ENCODE measurements around the gene C11orf97. TPM values are rescaled to one million over a fixed set of nuclear protein-coding genes. Genes with fewer than 3 reads are reported as not detected.

C11orf97 gene
- total and polyA plus RNA-seq, 9 of the 15 experiments (the other 6 are each of a cell fraction or from before 2014, with no cell fraction given) = not detected

DNA sequence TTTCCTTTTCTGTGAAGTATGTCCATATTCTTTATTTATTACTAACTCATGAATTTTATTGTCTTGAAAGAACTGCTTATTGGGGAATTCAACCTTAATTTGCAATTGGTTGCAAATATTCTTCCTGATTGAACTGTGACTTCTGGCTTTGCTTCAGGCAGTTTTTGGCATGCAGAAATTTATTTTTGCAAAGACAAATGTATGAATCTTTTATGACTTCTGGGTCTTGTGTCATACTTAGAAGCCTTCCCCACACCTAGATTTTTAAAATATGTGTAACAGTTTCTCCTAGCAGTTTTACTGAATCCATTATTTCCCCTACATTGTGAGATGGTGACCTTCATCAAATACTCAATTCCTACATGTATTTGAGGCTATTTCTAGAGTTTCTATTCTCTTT lies 30.9 kb upstream of the C11orf97 start:
- no peak overlapping the region for H2AFZ ChIP-seq (ENCODE audit: low read depth, low read length)
- H3K4me3 ChIP-seq = no peak overlapping the region
- no TSS peak for BruUV-seq (replicated peaks)
- DNase-seq (ENCODE audit: extremely low read depth in 1 of 4, low spot score in 3 of 4) (no peak), ATAC-seq (no peak), FAIRE-seq (no peak)
- POLR2A ChIA-PET = no interaction called here
- H3K9me3 ChIP-seq (replicated peaks; ENCODE audit: control insufficient read depth, insufficient read depth, low read depth, low read length) = no peaks in the 10 kb centered on the region
- intact Hi-C loops (cut with micrococcal nuclease) (no loop called here), in situ Hi-C loops (cut with MboI) (no loop called here)
- no peak overlapping the region for H3K9ac ChIP-seq (ENCODE audit: insufficient read depth in 1 of 2, low read depth in 2 of 2, low read length in 2 of 2)
- H3K79me2 ChIP-seq (ENCODE audit: control insufficient read depth, insufficient read depth, low read length) = no peaks in the 10 kb centered on the region
- CTCF ChIA-PET (ENCODE audit: low intra/inter-chr PET ratio) = no interaction called here
- no peaks in the 10 kb centered on the region for H3K27me3 ChIP-seq (ENCODE audit: control insufficient read depth in 2 of 2, insufficient read depth in 2 of 2, low read length in 2 of 2)
- H3K27ac ChIP-seq (ENCODE audit: extremely low read depth, low read depth, low read length) = no peak overlapping the region
- no peaks in the 10 kb centered on the region for H3K4me1 ChIP-seq (replicated peaks in 1 of 2; ENCODE audit: control insufficient read depth in 2 of 2, insufficient read depth in 2 of 2, low read length in 2 of 2)
- H3K9me1 ChIP-seq (ENCODE audit: control insufficient read depth, insufficient read depth, low read length) = no peaks in the 10 kb centered on the region
- H4K20me1 ChIP-seq (replicated peaks; ENCODE audit: control insufficient read depth, insufficient read depth, low read length) = no peaks in the 10 kb centered on the region
- no peak overlapping the region for H3K4me2 ChIP-seq (ENCODE audit: insufficient read depth, low read length)
- peaks cover 72% of the 10 kb centered on the region for H3K36me3 ChIP-seq (ENCODE audit: control insufficient read depth, insufficient read depth, low read length)
- TF ChIP-seq ARNT (IDR thresholded peaks at IDR 0.05) = no peak
- no peak for TF ChIP-seq POU5F1 (IDR thresholded peaks at IDR 0.05; ENCODE audit: borderline replicate concordance, low read depth, low read length, partially characterized antibody)
- TF ChIP-seq, protein P1, sequence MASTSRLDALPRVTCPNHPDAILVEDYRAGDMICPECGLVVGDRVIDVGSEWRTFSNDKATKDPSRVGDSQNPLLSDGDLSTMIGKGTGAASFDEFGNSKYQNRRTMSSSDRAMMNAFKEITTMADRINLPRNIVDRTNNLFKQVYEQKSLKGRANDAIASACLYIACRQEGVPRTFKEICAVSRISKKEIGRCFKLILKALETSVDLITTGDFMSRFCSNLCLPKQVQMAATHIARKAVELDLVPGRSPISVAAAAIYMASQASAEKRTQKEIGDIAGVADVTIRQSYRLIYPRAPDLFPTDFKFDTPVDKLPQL (IDR thresholded peaks at IDR 0.05; ENCODE audit: extremely low read depth, insufficient read length) = no peak
- no peak for TF ChIP-seq BRD4 (IDR thresholded peaks at IDR 0.05)
- no peak for TF ChIP-seq ZC3H11A (IDR thresholded peaks at IDR 0.05; ENCODE audit: low read depth, low read length)
- TF ChIP-seq JUN (IDR thresholded peaks at IDR 0.05; ENCODE audit: borderline replicate concordance, low read depth, low read length) = no peak
- TF ChIP-seq JUN (CRISPR knock-in tag; IDR thresholded peaks at IDR 0.05; ENCODE audit: borderline replicate concordance) = no peak
- TF ChIP-seq ETS2 (tag; IDR thresholded peaks at IDR 0.05; ENCODE audit: borderline replicate concordance, poor library complexity, severe bottlenecking) = no peak
- no peak for TF ChIP-seq NFE2L1 (tag; IDR thresholded peaks at IDR 0.05; ENCODE audit: borderline replicate concordance, low read depth)
- TF ChIP-seq ZNF140 (CRISPR knock-in tag; IDR thresholded peaks at IDR 0.05) = no peak
- no peak for TF ChIP-seq ATF1 (CRISPR knock-in tag; IDR thresholded peaks at IDR 0.05)
- no peak for TF ChIP-seq ATF1 (tag; IDR thresholded peaks at IDR 0.05)
- no peak for TF ChIP-seq ZC3H4 (CRISPR knock-in tag; IDR thresholded peaks at IDR 0.05; ENCODE audit: borderline replicate concordance)
- TF ChIP-seq ZBED1 (IDR thresholded peaks at IDR 0.05) = no peak
- TF ChIP-seq, protein P2, sequence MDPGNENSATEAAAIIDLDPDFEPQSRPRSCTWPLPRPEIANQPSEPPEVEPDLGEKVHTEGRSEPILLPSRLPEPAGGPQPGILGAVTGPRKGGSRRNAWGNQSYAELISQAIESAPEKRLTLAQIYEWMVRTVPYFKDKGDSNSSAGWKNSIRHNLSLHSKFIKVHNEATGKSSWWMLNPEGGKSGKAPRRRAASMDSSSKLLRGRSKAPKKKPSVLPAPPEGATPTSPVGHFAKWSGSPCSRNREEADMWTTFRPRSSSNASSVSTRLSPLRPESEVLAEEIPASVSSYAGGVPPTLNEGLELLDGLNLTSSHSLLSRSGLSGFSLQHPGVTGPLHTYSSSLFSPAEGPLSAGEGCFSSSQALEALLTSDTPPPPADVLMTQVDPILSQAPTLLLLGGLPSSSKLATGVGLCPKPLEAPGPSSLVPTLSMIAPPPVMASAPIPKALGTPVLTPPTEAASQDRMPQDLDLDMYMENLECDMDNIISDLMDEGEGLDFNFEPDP (CRISPR knock-in tag; IDR thresholded peaks at IDR 0.05) = no peak
- TF ChIP-seq, protein P3, sequence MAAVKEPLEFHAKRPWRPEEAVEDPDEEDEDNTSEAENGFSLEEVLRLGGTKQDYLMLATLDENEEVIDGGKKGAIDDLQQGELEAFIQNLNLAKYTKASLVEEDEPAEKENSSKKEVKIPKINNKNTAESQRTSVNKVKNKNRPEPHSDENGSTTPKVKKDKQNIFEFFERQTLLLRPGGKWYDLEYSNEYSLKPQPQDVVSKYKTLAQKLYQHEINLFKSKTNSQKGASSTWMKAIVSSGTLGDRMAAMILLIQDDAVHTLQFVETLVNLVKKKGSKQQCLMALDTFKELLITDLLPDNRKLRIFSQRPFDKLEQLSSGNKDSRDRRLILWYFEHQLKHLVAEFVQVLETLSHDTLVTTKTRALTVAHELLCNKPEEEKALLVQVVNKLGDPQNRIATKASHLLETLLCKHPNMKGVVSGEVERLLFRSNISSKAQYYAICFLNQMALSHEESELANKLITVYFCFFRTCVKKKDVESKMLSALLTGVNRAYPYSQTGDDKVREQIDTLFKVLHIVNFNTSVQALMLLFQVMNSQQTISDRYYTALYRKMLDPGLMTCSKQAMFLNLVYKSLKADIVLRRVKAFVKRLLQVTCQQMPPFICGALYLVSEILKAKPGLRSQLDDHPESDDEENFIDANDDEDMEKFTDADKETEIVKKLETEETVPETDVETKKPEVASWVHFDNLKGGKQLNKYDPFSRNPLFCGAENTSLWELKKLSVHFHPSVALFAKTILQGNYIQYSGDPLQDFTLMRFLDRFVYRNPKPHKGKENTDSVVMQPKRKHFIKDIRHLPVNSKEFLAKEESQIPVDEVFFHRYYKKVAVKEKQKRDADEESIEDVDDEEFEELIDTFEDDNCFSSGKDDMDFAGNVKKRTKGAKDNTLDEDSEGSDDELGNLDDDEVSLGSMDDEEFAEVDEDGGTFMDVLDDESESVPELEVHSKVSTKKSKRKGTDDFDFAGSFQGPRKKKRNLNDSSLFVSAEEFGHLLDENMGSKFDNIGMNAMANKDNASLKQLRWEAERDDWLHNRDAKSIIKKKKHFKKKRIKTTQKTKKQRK (IDR thresholded peaks at IDR 0.05; ENCODE audit: borderline replicate concordance, low read depth, low read length) = no peak
- no peak for TF ChIP-seq DIDO1 (tag; IDR thresholded peaks at IDR 0.05; ENCODE audit: low read depth)
- no peak for TF ChIP-seq MXI1 (IDR thresholded peaks at IDR 0.05; ENCODE audit: low read depth, low read length)
